Endothelial cell of umbilical vein (primary cell): ENCODE measurements around the gene ERCC6L. TPM values are rescaled to one million over a fixed set of nuclear protein-coding genes. Genes with fewer than 3 reads are reported as not detected.

Experiments
- BruUV-seq: library from RNA; stranded (reverse); fragments of 400-500 nt; replicated peaks from 2 replicates; lab custom pipeline; 2021; lab: Mats Ljungman, UMichigan
- CTCF ChIA-PET: fragments of 300-600, 350-600 bp; sonication (Branson Sonifier 250); formaldehyde crosslinking; loops from one replicate; lab custom pipeline; 2021; ENCODE audit warnings: antibody characterized with exemption, inconsistent platforms; lab: Charles Lee
- POLR2A ChIA-PET: fragments of 300-600, 350-600 bp; sonication (Branson Sonifier 250); formaldehyde crosslinking; loops from one replicate; lab custom pipeline; 2021; ENCODE audit warnings: antibody characterized with exemption, inconsistent platforms; lab: Charles Lee
- DNase-seq: peaks from one replicate; pipeline ENCODE4 v3.0.0-alpha.2; 2011; ENCODE audit warnings: low read depth, low spot score
- FAIRE-seq: peaks from 2 replicates; lab custom pipeline; 2011; peaks lifted over from hg19 to GRCh38; lab: Jason Lieb, UNC
- H2AFZ ChIP-seq: 2 replicates; pipeline ENCODE4 v1.6.0; 2012; ENCODE audit warnings: low read depth, low read length, control low read depth, inconsistent platforms
- H3K27ac ChIP-seq: 2 replicates; pipeline ENCODE4 v1.5.1; 2011; ENCODE audit warnings: low read depth, mild to moderate bottlenecking, control low read depth, low read length, moderate library complexity; ENCODE audit not compliant: insufficient read depth
- H3K27me3 ChIP-seq, 2 experiments: 2 replicates each; pipeline versions ENCODE4 v1.6.0 to v1.6.1; 2011; ENCODE audit warnings: low read length in 2 of 2, mixed read lengths in 1 of 2; ENCODE audit not compliant: control insufficient read depth in 2 of 2, insufficient read depth in 2 of 2
- H3K36me3 ChIP-seq, 2 experiments: 2 replicates in 1 of 2; 3 replicates in 1 of 2; pipeline ENCODE4 v1.5.1; 2011; ENCODE audit warnings: low read length in 2 of 2, mild to moderate bottlenecking in 1 of 2, moderate library complexity in 1 of 2; ENCODE audit not compliant: control insufficient read depth in 2 of 2, insufficient read depth in 2 of 2; ENCODE audit errors: extremely low read depth in 1 of 2
- H3K4me1 ChIP-seq: 3 replicates; pipeline ENCODE4 v1.5.1; 2011; ENCODE audit warnings: mild to moderate bottlenecking, low read length; ENCODE audit not compliant: control insufficient read depth, insufficient read depth; ENCODE audit errors: extremely low read depth
- H3K4me2 ChIP-seq: 2 replicates; pipeline ENCODE4 v1.6.1; 2011; ENCODE audit warnings: low read length, control low read depth, mixed read lengths; ENCODE audit not compliant: insufficient read depth
- H3K4me3 ChIP-seq, 3 experiments: fragments of 200-600 bp in 1 of 3; sonication (generic), shearing (Covaris generic) in 1 of 3; replicated peaks in 1 of 3; 2 replicates each; pipeline ENCODE4 v1.5.1; 2011 to 2016; ENCODE audit warnings: control low read depth in 3 of 3, low read length in 3 of 3, mild to moderate bottlenecking in 2 of 3, inconsistent platforms in 1 of 3, low read depth in 1 of 3, moderate library complexity in 1 of 3; ENCODE audit not compliant: insufficient read depth in 1 of 3
- H3K79me2 ChIP-seq: 2 replicates; pipeline ENCODE4 v1.6.0; 2012; ENCODE audit warnings: low read length, inconsistent platforms; ENCODE audit not compliant: control insufficient read depth, insufficient read depth
- H3K9ac ChIP-seq: replicated peaks from 2 replicates; pipeline ENCODE3; 2011; ENCODE audit warnings: low read length, control low read depth; ENCODE audit not compliant: insufficient read depth; ENCODE audit errors: extremely low read depth
- H3K9me1 ChIP-seq: replicated peaks from 3 replicates; pipeline ENCODE4 v1.6.0; 2011; ENCODE audit warnings: mild to moderate bottlenecking, low read length; ENCODE audit not compliant: control insufficient read depth, insufficient read depth; ENCODE audit errors: extremely low read depth
- H3K9me3 ChIP-seq: replicated peaks from 2 replicates; pipeline ENCODE4 v1.5.1; 2012; ENCODE audit warnings: low read length, inconsistent platforms; ENCODE audit not compliant: control insufficient read depth, insufficient read depth
- H4K20me1 ChIP-seq: replicated peaks from 2 replicates; pipeline ENCODE3; 2011; ENCODE audit warnings: mild to moderate bottlenecking, low read length; ENCODE audit not compliant: control insufficient read depth, insufficient read depth; ENCODE audit errors: extremely low read depth
- EZH2 ChIP-seq: IDR thresholded peaks from 2 replicates; pipeline ENCODE4 v1.6.1; 2012; ENCODE audit warnings: borderline replicate concordance, low read depth, mild to moderate bottlenecking, moderate library complexity, low read length, inconsistent platforms; ENCODE audit not compliant: severe bottlenecking
- FOS ChIP-seq: IDR thresholded peaks from 2 replicates; pipeline ENCODE4 v1.6.1; 2011; ENCODE audit warnings: mild to moderate bottlenecking, low read length, moderate library complexity, borderline replicate concordance; ENCODE audit not compliant: insufficient read depth
- GATA2 ChIP-seq: IDR thresholded peaks from 2 replicates; pipeline ENCODE4 v1.7.0; 2011; ENCODE audit warnings: low read depth, mild to moderate bottlenecking, moderate library complexity, mixed read lengths, low read length; ENCODE audit not compliant: insufficient read length, insufficient read depth
- JUN ChIP-seq: IDR thresholded peaks from 2 replicates; pipeline ENCODE4 v1.6.1; 2011; ENCODE audit warnings: borderline replicate concordance, low read depth; ENCODE audit not compliant: insufficient read length, insufficient read depth
- MYC ChIP-seq: IDR thresholded peaks from one replicate; pipeline ENCODE4 v1.6.1; 2011; ENCODE audit warnings: mild to moderate bottlenecking, low read depth, low read length
- POLR2A ChIP-seq: IDR thresholded peaks from 2 replicates; pipeline ENCODE4 v1.6.1; 2012; ENCODE audit warnings: low read depth, mild to moderate bottlenecking, control low read depth, low read length
- POLR2AphosphoS5 ChIP-seq: IDR thresholded peaks from 2 replicates; pipeline ENCODE4 v1.6.1; 2012; ENCODE audit warnings: low read depth, mild to moderate bottlenecking, control low read depth, low read length, moderate library complexity; ENCODE audit not compliant: insufficient read depth
- dilution Hi-C: fragments of 300-500 bp; cut with MboI; formaldehyde crosslinking; loops from one replicate; pipeline ENCODE4 v1.15.0; 2019; ENCODE audit warnings: low sequenced_read_pairs; ENCODE audit not compliant: extremely low pct_ligation_motif_present
- intact Hi-C: fragments of 100-400 bp; cut with micrococcal nuclease; formaldehyde crosslinking; loops from one replicate; pipeline ENCODE4 v1.10.0; 2022
- polyA plus RNA-seq, 4 experiments: library from polyadenylated mRNA; depleted of rRNA in 3 of 4; stranded (reverse) in 3 of 4; unstranded in 1 of 4; fragments of >200 nt; gene quantifications; 2 replicates each; pipeline versions ENCODE4 v1.2.1 to v1.2.3, GENCODE V29; 2011 to 2012; ENCODE audit warnings: missing spikeins in 1 of 4
- total RNA-seq: library from RNA; stranded (reverse); gene quantifications from 2 replicates; pipeline ENCODE4 v1.2.3, GENCODE V29; 2021
- TF ChIP-seq, protein P1 (sequence below): IDR thresholded peaks from 2 replicates; pipeline ENCODE4 v1.6.1; 2011; ENCODE audit not compliant: insufficient read depth, insufficient read length
- TF ChIP-seq, protein P2 (sequence below), 2 donors: IDR thresholded peaks; 1 replicate in 1 of 2; 2 replicates in 1 of 2; pipeline ENCODE4 v1.5.1; 2011; ENCODE audit warnings: low read length in 2 of 2, mild to moderate bottlenecking in 2 of 2, moderate library complexity in 2 of 2, control low read depth in 1 of 2, inconsistent platforms in 1 of 2, low read depth in 1 of 2; ENCODE audit not compliant: insufficient read depth in 1 of 2; ENCODE audit errors: extremely low read depth in 1 of 2

The ERCC6L gene
- total and polyA plus RNA-seq, 2 donors (not counting 3 experiments of a cell fraction or from before 2014, with no cell fraction given), result 0.92 to 6.7 TPM

- H3K27ac ChIP-seq, result peak within 1 kb of the TSS; percentile 71
- DNase-seq (peak; percentile 97), FAIRE-seq (peak; percentile 100)
- CTCF ChIA-PET, result interaction anchor here (1.5 kb wide), 1 partner anchor 55 kb away, joined by 5 read pairs; no protein-coding TSS in a partner anchor
- no peaks in the 10 kb centered on the region for H4K20me1 ChIP-seq
- dilution Hi-C loops, result no loop called here
- peak within 1 kb of the TSS; percentile 71 to 88 (median 75) for H3K4me3 ChIP-seq
- TF ChIP-seq MYC (peak; percentile 62), GATA2 (no peak), FOS (no peak), POLR2A (no peak), POLR2AphosphoS5 (no peak), EZH2 (no peak), JUN (no peak)
- TF ChIP-seq, protein P1, sequence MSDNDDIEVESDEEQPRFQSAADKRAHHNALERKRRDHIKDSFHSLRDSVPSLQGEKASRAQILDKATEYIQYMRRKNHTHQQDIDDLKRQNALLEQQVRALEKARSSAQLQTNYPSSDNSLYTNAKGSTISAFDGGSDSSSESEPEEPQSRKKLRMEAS, result peak; percentile 80
- TF ChIP-seq, protein P2, sequence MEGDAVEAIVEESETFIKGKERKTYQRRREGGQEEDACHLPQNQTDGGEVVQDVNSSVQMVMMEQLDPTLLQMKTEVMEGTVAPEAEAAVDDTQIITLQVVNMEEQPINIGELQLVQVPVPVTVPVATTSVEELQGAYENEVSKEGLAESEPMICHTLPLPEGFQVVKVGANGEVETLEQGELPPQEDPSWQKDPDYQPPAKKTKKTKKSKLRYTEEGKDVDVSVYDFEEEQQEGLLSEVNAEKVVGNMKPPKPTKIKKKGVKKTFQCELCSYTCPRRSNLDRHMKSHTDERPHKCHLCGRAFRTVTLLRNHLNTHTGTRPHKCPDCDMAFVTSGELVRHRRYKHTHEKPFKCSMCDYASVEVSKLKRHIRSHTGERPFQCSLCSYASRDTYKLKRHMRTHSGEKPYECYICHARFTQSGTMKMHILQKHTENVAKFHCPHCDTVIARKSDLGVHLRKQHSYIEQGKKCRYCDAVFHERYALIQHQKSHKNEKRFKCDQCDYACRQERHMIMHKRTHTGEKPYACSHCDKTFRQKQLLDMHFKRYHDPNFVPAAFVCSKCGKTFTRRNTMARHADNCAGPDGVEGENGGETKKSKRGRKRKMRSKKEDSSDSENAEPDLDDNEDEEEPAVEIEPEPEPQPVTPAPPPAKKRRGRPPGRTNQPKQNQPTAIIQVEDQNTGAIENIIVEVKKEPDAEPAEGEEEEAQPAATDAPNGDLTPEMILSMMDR (IDR thresholded peaks at IDR 0.05; ENCODE audit: extremely low read depth in 1 of 2, insufficient read depth in 1 of 2, low read depth in 1 of 2, low read length in 2 of 2), result no peak
- H3K4me1 ChIP-seq, result peaks cover 10% of the 10 kb centered on the region
- no peaks in the 10 kb centered on the region for H3K36me3 ChIP-seq
- TSS peak; percentile 85 for BruUV-seq
- no peaks in the 10 kb centered on the region for H3K27me3 ChIP-seq
- peak within 1 kb of the TSS; percentile 66 for H2AFZ ChIP-seq
- peaks cover 20% of the 10 kb centered on the region for H3K79me2 ChIP-seq
- intact Hi-C loops, result loop anchor here (1.0 to 5.0 kb wide), 3 partner anchors 54 to 184 kb away; no protein-coding TSS in a partner anchor
- H3K9me1 ChIP-seq, result no peaks in the 10 kb centered on the region
- H3K4me2 ChIP-seq, result peak within 1 kb of the TSS; percentile 80
- peak within 1 kb of the TSS; percentile 86 for H3K9ac ChIP-seq
- POLR2A ChIA-PET, result interaction anchor here (1.0 to 1.2 kb wide), 2 partner anchors 57 to 95 kb away, joined by 3 to 6 read pairs; partner anchors contain the start of genes ERCC6L and RPS4X
- H3K9me3 ChIP-seq, result no peaks in the 10 kb centered on the region
These were observed 57.4 kb downstream of the ERCC6L start, which contains the start of gene PIN4 for GRCh38 chrX:72181178-72182125. TSS of gene PIN4 (plus strand) at chrX:72181757. CDS start at chrX:72181786, 29 bp downstream.
